ENCODE measurements around the gene GSE1. TPM values are rescaled to one million over a fixed set of nuclear protein-coding genes. Genes with fewer than 3 reads are reported as not detected.

The GSE1 gene
- total RNA-seq, 4 donors from 2014 or later: 79.7 to 196 (median 143) TPM

DNA sequence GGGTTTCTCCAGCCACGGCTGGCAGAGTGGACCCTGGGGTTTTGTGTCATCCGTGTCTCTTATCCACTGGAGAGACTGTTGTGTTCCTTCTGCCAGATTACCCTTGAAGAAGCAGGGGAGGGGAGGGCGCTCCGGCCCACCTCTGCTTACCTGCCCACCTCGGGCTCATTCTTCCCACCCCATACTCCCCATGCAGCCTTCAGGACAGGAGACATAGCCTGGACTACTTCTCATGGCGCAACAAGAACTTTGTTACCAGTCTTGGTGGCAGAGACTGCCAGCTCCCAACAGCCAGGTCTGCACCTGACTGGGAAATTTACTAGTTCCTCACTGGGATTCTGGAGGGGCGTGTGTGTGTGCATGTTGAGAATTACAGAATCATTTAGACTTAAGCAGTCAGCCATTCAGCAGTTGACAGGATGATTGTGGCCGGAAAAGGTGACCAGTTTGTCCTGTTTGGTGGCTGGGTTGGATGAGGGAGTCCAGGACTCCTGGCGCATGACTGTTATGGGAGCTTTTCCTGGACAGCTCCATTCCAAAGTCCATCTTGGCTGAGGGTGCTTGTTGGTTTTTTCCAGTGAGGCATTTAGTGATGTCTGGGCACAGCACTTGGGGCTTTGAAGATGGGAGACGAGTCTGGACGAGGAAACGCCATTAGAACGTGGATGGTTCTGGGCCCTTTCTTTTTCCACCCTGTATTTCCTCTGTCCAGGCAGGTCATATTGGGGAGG, 8.7 kb downstream of the GSE1 start:
- Histone ChIP-seq H3K36me3 (no peaks in the 10 kb centered on the region), H3K4me1 (peaks cover 0 to 45% (median 8%) of the 10 kb centered on the region in 4 donors), H3K27me3 (no peaks in the 10 kb centered on the region), H3K27ac (peak overlapping the region in 1 of 4 donors; percentile 62), H3K9me3 (no peaks in the 10 kb centered on the region), H3K4me3 (no peak overlapping the region)
- no peak for TF ChIP-seq POLR2A (IDR thresholded peaks at IDR 0.05)
- TF ChIP-seq, protein P1, sequence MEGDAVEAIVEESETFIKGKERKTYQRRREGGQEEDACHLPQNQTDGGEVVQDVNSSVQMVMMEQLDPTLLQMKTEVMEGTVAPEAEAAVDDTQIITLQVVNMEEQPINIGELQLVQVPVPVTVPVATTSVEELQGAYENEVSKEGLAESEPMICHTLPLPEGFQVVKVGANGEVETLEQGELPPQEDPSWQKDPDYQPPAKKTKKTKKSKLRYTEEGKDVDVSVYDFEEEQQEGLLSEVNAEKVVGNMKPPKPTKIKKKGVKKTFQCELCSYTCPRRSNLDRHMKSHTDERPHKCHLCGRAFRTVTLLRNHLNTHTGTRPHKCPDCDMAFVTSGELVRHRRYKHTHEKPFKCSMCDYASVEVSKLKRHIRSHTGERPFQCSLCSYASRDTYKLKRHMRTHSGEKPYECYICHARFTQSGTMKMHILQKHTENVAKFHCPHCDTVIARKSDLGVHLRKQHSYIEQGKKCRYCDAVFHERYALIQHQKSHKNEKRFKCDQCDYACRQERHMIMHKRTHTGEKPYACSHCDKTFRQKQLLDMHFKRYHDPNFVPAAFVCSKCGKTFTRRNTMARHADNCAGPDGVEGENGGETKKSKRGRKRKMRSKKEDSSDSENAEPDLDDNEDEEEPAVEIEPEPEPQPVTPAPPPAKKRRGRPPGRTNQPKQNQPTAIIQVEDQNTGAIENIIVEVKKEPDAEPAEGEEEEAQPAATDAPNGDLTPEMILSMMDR (IDR thresholded peaks at IDR 0.05): no peak
- peak in 1 of 3 donors; percentile 70 for DNase-seq

DNA sequence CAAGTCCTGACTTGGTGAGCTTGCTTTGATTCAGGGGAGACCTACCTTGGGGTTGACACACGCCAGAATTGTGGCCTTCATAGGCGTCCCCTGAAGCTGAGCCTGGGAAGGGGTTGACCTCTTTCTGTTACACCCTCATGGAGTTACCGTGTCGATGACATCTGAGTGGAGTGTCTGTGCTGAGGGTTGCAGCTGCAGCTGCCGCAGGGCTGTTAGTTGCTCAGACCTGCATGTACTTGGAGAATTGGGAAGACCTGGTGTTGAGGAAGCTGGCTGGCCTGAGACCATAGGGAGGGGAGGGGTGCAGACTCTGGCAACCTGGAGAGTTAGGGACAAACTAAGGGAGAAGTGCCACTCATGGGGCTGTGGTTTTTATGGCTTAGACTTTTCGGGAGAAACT, 9.6 kb downstream of the GSE1 start:
- Histone ChIP-seq H3K9me3 (no peaks in the 10 kb centered on the region), H3K27me3 (no peaks in the 10 kb centered on the region), H3K36me3 (no peaks in the 10 kb centered on the region), H3K4me3 (no peak overlapping the region), H3K4me1 (peaks cover 0 to 40% (median 1%) of the 10 kb centered on the region in 4 donors), H3K27ac (no peak overlapping the region)
- TF ChIP-seq, protein P1 (IDR thresholded peaks at IDR 0.05): no peak
- no peak for TF ChIP-seq POLR2A (IDR thresholded peaks at IDR 0.05)
- DNase-seq: no peak

- peaks cover 0 to 40% (median 0%) of the 10 kb centered on the region in 4 donors for H3K4me1 ChIP-seq
- H3K4me3 ChIP-seq: no peak overlapping the region
- no peaks in the 10 kb centered on the region for H3K9me3 ChIP-seq
- TF ChIP-seq POLR2A (IDR thresholded peaks at IDR 0.05): no peak
- TF ChIP-seq, protein P1 (IDR thresholded peaks at IDR 0.05): no peak
- no peak for DNase-seq
- no peak overlapping the region for H3K27ac ChIP-seq
- no peaks in the 10 kb centered on the region for H3K36me3 ChIP-seq
- no peaks in the 10 kb centered on the region for H3K27me3 ChIP-seq
Observed at GRCh38 chr16:85623250-85623649, 10.1 kb downstream of the GSE1 start.

DNA sequence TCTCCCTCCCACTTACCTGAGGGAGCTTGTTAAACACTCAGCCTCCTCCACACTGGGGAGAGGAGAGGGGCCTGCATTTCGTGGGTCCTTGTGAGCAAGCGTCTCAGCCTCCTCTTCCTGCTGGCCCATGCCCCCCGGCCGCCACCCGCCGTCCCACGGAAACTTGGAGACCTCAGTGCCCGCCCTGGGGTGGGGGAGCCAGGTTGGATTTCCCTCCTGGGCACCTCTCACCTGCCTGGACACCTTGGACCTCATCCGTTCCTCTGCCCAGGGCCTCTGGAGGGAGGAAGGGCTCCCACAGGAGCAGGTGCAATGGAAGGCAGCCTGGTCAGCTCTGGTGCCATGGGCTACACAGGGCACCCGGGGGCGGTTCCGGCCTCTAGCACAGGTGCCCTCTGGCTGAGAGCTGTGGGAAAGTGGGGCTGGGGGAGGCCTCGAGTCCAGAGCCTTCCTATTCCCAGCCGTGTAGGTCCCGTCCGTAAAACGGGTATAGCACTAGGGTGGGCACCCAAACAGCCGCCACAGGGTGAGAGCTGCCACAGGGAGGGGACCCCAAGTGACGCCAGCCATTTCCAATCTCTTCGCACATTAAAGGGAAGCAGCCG, 11.0 kb downstream of the GSE1 start:
- TF ChIP-seq POLR2A (IDR thresholded peaks at IDR 0.05): no peak
- TF ChIP-seq, protein P1 (IDR thresholded peaks at IDR 0.05): no peak
- H3K4me3 ChIP-seq: no peak overlapping the region
- DNase-seq: no peak
- no peak overlapping the region for H3K27ac ChIP-seq
- peaks cover 0 to 40% (median 0%) of the 10 kb centered on the region in 4 donors for H3K4me1 ChIP-seq
- no peaks in the 10 kb centered on the region for H3K36me3 ChIP-seq
- H3K9me3 ChIP-seq: no peaks in the 10 kb centered on the region
- no peaks in the 10 kb centered on the region for H3K27me3 ChIP-seq

DNA sequence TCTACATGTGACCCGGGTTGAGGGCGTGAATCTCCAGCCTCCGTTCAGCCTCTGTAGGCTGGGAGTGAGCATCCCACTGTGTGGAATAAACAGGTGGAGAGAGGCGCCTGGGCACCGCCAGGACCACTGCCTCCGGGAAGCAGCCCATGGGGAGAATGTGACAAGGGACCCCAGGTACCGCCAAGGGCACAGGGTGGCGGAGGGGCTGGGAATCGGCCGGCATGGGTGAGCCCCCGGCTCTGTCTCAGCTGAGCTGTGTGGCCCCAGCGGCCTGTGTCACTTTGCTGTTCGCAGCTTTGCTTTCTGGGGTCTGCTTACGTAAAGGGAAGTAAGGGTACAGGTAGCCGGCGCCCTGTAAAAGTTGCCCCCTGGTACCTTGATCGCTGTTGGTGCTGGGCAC, 11.5 kb downstream of the GSE1 start:
- Histone ChIP-seq H3K27me3 (no peaks in the 10 kb centered on the region), H3K4me3 (no peak overlapping the region), H3K36me3 (no peaks in the 10 kb centered on the region), H3K27ac (no peak overlapping the region), H3K4me1 (peaks cover 0 to 40% (median 0%) of the 10 kb centered on the region in 4 donors), H3K9me3 (peaks cover 0 to 3% (median 0%) of the 10 kb centered on the region in 4 donors)
- no peak for DNase-seq
- no peak for TF ChIP-seq POLR2A (IDR thresholded peaks at IDR 0.05)
- TF ChIP-seq, protein P1 (IDR thresholded peaks at IDR 0.05): no peak
